GM04504 (cell line): Measurements from ENCODE around the gene GTF2H1.
A peak's percentile ranks its signal among the peaks of the same experiment; 100 is the strongest.
"Not testable (repeated sequence)": the region's sequence is repeated elsewhere in the genome, so short reads cannot be mapped to it uniquely, and the experiment has no call there.

Source experiments
- DNase-seq: peaks from one replicate; pipeline ENCODE4 v3.0.0-alpha.2; 2012; ENCODE audit warnings: low read depth

The GTF2H1 gene

GRCh38 chr11:18319914-18320313 lies 2.5 kb upstream of the GTF2H1 start:
- no peak for DNase-seq

GRCh38 chr11:18320617-18321016 lies 1.8 kb upstream of the GTF2H1 start:
- DNase-seq = no peak

GRCh38 chr11:18321578-18321968 lies 794 bp upstream of the GTF2H1 start:
- no peak for DNase-seq

- no peak for DNase-seq
Observed at GRCh38 chr11:18322818-18323570, 627 bp downstream of the GTF2H1 start.

- not testable (repeated sequence) for DNase-seq
Observed at GRCh38 chr11:18323881-18324280, 1.5 kb downstream of the GTF2H1 start.

DNA sequence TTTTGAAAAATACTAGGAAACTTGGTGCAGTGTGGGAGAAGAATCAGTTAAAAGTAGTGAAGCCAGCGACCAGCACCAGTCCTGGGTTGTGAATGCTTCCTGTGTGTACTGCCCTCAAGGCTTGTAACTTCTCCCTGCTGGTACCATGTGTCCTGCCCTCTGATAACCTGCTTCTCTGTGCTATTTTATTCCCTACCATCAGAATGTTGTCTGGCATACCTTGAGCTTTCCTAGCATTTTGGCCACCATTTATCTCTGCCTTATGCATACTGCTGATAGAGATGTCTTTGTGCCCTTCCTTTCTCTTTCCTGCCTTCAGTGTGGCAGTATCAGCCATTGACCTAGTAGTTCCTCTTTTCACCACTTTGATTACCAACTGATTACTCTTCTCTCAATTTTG lies 2.0 kb downstream of the GTF2H1 start:
- DNase-seq = no peak

DNA sequence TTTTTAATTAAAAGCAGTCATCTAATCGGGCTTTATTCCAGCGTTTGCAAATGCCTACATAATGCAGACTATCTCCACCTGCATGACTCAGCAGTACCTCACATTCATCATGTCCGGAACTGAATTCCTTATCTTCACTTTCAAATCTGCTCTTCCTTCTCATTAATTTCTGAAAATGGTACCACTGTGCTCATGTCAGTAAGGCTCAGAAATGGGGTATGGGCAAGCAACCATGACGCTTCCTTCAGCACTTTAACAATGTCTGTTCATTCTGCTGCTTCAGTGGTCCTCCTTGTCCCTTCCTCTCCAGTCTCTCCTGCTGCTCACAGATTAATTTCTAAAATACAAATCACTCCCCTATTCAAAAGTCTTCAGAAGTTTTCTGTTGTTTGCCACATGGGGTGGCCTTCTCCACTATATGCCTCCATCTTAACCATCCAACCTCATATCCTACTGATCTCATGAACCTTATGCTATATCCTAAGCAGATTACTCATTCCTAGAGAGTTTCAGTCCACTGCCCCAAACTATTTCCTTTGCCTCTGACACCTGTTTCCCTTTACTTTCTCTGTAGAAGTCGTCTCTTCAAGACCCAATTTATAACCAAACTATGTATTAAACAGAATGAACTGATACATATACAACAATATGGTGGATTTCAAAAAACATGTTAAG lies 7.0 kb downstream of the GTF2H1 start:
- DNase-seq = no peak

- DNase-seq = no peak
Observed at GRCh38 chr11:18330921-18331320, 8.6 kb downstream of the GTF2H1 start.

- DNase-seq = no peak
Observed at GRCh38 chr11:18332302-18332701, 9.9 kb downstream of the GTF2H1 start.

GRCh38 chr11:18332891-18333290 lies 10.5 kb downstream of the GTF2H1 start:
- DNase-seq = no peak

- DNase-seq = peak; percentile 50
Observed at GRCh38 chr11:18347471-18348125, 25.2 kb downstream of the GTF2H1 start.

- no peak for DNase-seq
Observed at GRCh38 chr11:18352581-18352980, 30.2 kb downstream of the GTF2H1 start.

DNA sequence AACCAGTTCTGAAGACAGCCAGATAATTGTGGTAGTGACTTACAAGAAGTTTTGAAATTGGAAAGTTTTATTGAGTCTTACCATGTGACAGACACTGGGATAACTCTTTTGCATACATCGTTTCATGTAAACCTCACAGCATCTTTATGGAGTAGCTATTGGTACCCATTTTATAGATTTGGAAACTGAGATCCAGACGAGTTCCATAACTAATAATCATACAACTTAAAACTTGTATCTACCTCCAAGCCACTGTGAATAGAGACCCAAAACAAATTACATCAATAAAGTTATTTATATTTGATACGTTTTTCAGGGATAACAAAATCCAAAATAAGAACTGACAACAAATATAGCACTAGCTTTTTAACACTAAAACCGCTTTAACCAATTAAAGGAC lies 36.3 kb downstream of the GTF2H1 start:
- DNase-seq = no peak

DNA sequence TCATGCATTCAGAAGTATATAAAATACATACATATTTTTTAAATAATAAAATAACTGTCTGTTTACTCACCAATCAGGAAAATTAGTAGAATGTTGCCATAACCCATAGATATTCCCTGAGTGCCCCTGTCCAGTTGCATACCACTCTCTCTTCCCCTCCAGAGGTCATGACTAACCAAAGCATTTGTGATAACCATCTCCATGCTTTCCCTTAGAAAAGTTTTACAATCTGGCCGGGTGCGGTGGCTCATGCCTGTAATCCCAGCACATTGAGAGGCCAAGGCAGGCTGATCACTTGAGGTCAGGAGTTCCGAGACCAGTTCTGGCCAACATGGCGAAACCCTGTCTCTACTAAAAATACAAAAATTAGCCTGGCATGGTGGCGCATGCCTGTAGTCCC lies 38.8 kb downstream of the GTF2H1 start:
- no peak for DNase-seq

GRCh38 chr11:18364495-18365073 lies 42.2 kb downstream of the GTF2H1 start:
- no peak for DNase-seq

DNA sequence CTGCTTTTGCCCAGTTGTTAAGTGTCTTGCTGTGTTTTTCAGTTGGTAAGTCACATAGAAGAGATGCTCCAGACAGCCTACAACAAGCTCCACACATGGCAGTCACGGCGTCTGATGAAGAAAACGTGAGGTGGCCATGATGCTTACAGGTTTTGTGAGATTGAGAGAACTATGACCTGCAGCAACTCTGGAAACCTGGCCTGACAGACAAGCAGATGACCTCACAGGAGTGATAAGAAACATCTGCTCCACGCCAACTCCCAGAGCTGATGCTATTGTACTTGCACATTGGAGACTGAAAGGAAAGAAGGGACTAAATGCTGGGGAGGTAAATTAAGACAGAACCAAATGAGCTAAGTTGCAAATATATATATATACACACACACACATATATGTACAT lies 43.4 kb downstream of the GTF2H1 start:
- no peak for DNase-seq

GRCh38 chr11:18366286-18366685 lies 43.9 kb downstream of the GTF2H1 start:
- no peak for DNase-seq

GRCh38 chr11:18367431-18367830 lies 45.1 kb downstream of the GTF2H1 start:
- DNase-seq = no peak

GRCh38 chr11:18368221-18368620 lies 45.9 kb downstream of the GTF2H1 start:
- no peak for DNase-seq

DNA sequence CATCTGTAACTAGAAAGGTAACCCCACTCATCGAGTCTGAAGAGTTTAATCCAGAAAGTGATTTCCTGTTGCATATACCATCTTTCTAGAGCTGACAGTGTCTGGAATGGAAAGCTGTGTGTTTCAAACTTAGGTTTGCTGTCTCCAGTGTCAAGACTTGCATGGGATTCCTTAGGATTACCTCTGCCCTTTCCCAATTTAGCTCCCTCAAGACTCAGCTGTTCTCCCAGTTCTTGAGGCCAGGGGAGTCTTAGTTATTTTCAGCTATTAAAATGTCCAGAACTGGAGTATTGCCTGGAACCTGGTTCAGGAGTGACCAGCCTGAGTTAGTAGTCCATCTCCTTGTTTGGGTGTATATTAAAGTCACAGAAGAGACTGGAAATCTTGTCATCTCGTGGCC lies 47.0 kb downstream of the GTF2H1 start:
- no peak for DNase-seq

- DNase-seq = no peak
Observed at GRCh38 chr11:18371279-18371678, 48.9 kb downstream of the GTF2H1 start.

DNA sequence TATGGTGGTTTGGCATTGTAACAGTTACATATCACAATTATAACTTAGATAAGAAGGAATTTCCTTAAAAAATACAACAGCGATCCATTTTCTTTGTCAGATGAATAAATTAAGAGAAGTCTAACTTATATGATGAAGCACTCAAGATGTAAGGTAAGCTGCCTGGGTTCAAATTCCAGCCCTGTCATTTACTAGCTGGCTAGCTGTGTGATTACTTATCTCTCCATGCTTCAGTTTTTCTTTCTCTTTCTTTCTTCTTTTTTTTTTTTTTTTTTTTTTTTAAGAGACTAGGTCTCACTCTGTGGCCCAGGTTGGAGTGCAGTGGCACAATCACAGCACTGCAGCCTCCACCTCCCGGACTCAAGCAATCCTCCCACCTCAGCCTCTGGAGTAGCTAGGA lies 49.8 kb downstream of the GTF2H1 start:
- no peak for DNase-seq

- no peak for DNase-seq
Observed at GRCh38 chr11:18374956-18375355, 52.6 kb downstream of the GTF2H1 start.
